ENCODE data around the gene SYTL3.
A peak's percentile ranks its signal among the peaks of the same experiment; 100 is the strongest.
"Not testable (repeated sequence)": the region's sequence is repeated elsewhere in the genome, so short reads cannot be mapped to it uniquely, and the experiment has no call there.

The SYTL3 gene

DNA sequence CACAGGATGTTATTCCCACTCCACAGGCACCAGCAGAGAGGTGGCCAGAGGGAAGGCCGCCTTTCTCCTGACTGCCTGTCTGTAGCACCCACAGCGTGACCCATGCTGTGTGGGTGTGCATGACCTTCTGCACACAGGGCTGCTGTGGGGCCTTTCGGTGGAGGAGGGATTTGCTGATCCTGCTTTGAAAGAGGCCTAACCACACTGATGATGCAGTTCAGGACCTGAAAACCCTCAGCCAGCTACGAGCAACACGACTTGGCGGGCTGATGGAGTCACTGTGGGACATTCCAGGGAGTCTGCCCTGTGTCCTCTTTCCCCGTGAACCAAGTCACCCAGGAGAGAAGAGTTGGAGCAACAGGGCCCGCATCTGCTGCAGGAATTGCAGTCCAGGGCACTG is 49.1 kb downstream of the SYTL3 start:
- no peak for DNase-seq (ENCODE audit: low spot score)

DNA sequence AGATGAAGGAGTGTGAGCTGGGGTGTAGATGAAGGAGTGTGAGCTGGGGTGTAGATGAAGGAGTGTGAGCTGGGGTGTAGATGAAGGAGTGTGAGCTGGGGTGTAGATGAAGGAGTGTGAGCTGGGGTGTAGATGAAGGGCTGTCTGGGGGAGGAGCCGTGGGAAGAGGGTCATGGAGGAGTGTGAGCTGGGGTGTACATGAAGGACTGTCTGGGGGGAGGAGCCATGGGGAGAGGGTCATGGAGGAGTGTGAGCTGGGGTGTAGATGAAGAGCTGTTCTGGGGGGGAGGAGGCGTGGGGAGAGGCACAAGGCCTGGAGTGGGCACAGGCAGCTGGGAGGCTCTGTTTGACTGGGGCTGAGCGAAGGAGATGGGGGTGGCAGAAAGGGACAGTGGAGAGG is 51.4 kb downstream of the SYTL3 start:
- DNase-seq (ENCODE audit: low spot score), result not testable (repeated sequence)

DNA sequence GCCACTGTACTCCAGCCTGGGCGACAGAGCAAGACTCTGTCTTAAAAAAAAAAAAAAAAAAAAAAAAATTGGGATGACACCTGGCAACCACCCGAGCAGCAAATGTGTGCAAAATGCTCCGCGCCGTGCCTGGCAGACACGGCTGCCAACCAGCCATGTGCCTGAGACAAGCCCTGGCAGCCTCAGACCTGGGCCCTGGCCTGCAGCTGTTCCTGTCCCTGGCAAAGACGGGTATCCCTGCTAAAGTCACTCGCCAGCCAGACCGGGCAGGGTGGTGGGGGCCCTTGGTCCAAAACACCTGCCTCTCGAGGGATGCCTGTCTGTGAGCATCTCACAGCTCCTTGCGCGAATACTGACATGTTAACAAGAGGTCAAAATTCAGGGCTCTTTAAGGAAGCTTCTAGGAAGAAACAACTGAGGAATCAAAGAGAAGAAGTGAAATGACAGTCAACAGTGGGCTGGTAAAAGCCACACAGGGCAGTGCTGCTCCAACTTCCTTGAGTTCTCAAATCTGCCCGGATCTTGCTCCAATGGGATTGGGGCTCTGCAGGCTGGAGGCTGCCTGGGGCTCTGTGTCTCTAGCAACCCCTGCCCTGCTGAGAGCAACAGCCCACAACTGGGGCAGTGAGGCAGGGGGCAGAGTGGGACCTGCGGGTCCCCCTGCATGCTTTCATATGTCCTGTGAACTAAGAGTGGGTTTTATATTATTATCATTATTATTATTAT is 53.4 kb downstream of the SYTL3 start:
- no peak for DNase-seq (ENCODE audit: low spot score)

DNA sequence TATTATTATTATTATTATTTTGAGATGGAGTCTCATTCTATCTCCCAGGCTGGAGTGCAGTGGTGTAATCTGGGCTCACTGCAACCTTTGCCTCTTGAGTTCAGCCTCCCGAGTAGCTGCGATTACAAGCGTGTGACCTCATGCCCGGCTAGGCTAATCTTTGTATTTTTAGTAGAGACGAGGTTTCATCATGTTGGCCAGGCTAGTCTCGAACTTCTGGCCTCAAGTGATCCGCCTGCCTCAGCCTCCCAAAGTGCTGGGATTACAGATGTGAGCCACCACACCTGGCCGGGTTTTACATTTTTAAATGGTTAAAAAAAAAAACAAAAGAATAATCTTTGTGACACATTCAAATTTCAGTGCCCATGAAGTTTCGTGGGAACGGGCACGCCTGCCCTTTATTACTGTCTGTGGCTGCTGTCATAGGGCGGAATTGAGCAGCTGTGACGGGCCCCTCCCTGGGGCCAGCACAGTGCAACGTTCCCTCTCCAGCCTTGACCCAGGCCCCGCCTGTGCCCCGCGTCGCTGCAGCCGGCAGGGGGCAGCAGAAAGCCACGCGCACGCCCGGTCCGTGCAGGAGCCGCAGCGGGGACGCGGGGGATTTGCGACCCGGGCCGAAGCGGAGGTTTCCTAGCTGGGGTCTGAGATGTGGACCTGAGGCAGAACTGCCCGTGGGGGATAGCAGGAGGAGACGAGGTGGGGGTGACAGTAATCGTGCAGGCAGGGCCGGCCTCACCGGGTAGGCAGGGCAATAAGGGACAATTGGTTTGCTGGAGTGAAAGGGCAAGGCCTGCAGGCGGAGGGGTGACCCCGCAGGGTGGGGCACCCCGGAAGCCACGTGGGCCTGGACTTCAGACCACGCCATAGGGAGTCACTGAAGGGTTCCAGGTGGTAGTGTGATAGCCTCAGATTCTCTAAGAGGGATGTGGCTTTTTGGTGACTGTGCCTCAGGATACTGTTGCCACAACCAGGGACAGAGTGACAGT is 54.3 kb downstream of the SYTL3 start:
- DNase-seq (ENCODE audit: low spot score), result peak; percentile 95

DNA sequence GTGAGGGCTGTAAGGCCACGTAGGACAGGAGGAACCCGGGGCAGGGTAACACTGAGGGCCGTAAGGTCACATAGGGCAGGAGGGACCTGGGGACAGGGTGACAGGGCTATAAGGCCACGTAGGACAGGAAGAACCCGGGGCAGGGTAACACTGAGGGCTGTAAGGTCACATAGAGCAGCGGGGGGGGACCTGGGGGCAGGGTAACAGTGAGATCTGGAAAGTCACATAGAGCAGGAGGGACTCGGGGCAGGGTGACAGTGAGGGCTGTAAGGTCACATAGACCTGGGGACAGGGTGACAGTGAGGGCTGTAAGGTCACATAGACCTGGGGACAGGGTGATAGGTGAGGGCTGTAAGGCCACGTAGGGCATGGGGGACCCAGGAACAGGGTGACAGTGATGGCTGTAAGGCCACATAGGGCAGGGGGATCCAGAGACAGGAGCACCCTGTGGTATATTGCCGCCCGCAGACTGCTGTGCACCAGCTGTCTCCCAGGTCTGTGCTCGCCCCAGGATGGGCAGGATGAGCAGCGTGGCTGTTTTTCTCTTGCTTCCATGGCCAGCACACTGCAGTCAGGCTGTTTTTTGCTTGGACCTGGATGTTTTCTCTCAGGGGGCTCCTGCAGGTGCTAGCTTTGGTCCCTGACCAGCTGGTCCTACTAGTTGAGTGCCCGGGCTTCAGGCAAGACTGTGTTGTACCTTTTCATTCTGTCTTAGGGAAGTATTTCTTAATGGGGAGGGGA is 55.7 kb downstream of the SYTL3 start:
- no peak for DNase-seq (ENCODE audit: low spot score)

DNA sequence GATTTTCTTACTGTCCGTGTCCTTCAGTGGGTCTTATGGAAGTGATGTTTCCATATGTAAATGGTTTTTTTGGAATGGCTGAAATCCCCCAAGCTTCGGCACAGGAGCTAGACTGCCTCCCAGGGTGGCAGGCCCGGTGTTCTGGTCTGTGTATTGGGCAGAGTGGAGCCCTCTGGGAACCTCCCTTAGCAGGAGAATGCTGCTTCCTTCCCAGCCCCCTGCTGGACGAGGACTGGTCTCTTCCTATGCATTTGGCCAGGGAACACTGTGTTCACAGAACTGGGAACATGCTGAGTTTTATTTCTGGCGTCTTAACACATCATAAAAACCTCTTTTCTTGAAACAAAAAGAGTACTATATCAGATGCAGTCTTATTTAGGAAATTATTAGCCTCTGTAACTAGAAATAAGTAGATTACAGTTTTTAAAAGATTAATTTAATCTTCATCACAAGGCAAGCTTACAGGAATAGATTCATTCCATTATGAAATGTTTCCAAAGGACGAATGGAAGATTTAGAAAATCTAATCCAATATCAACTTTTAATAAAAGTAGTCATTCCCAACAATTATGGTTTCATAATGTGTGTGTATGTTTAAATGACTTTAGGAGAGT is 56.6 kb downstream of the SYTL3 start:
- DNase-seq (ENCODE audit: low spot score), result peak; percentile 74

DNA sequence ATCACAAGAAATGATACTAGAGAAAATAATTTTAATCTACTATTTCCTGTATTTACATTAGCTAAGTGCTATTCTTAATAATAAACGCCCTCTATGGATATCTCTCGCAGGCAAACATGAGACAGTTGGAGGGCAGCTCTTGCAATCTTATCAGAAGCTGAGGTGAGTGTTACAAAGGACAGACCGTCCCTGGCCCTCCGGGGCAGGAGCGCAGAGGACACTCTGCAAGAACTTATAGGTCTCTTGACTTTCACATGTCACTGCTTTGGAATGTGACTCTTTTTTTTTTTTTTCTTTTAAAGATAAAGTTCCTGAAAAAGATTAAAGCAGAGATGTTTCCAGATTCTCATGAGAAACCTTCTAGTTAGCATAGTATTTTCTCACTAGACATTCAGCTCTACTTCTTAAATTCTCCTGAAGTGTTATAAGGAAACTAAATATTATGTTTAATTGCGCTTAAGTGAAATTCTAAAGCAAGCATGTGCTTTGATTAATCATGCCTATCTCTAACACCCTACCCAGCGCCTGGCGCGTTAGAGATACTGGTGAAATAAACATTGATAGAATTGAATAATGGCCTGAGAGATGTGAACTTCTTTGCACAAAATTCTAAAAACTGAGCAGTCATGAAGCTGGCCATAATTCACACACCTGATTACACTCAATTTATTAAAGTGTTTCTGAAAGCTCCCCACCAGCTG is 57.4 kb downstream of the SYTL3 start:
- DNase-seq (ENCODE audit: low spot score), result peak; percentile 63

DNA sequence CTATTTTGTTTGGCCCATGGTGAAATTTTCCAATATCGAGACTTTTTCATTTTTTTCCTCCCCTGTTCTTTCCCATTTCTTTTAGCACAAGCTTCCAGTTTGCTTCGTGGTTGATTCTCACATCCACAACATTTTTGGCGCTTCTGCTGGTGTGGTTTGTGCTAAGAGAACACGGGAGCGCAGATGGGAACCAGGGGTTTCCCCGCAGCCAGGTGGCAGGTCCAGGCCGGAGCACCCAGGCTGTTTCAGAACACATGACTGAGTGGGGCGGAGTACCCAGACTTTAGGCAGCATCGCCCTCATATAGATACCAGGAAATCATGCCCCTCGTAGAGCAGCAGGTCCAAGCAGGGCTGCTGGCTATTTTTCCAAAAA is 58.0 kb downstream of the SYTL3 start:
- DNase-seq (ENCODE audit: low spot score), result no peak

DNA sequence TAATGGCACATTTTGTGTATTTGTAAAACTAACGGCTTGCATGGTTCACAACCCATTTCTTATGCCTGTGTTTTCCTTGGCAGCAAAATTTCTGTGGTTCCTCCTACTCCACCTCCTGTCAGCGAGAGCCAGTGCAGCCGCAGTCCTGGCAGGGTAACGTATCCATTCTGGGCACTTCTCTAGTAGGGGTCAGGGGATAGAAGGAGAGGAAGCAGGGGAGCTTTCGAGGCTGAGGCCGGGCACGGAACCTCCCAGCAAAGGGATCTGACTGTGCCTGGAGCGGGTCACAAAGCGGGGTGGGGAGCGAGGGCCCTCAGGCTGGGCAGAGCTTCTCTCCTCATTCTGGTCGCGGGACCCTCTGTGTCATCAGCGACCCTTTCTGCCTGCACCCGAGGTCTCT is 58.4 kb downstream of the SYTL3 start:
- DNase-seq (ENCODE audit: low spot score), result no peak

DNA sequence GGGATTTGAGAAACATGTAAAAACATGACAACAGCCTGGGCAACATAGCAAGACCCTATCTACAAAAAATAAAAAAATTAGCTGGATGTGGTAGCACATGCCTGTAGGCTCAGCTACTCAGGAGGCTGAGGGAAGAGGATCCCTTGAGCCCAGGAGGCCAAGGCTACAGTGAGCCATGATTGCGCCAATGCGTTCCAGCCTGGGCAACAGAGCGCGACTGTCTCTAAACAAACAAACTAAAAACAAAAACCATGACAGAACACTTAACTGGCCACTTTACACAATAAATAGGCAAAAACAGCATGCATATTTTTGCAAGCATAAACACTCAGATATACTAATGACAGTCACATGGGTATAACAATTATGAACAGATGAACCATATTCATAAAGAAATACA is 60.0 kb downstream of the SYTL3 start:
- DNase-seq (ENCODE audit: low spot score), result no peak

DNA sequence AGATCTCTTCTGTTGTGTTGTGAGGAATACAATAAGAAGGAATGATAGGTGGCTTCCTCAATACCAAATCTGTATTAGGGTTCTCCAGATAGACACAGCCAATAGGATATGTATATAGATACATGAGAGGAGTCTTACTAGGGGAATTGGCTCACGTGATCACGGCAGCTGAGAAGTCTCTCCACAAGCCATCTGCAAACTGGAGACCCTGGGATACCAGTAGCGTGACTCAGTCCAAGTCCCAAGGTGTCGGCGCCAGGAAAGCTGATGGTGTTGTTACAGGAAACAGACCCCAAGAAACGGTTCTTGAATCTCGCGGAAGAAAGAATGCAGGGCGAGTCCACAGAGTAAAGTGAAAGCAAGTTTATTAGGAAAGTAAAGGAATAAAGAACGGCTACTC is 61.4 kb downstream of the SYTL3 start:
- no peak for DNase-seq (ENCODE audit: low spot score)

DNA sequence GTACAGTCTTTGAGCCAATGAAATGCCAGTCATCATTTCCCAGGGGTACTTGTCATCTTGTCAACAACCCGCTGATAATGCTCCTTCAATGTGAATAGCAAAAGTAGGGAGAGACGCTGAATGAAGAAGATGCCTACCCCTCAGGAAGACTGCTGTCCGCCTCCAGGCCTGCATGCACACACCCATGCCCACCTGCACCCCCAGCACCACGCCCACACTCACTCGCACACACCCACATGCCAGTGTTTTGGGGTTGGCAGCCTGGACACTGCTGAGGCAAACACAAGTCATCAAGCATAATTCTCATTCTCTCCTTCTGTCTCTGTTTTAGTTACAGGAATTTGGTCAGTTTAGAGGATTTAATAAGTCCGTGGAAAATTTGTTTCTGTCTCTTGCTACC is 63.6 kb downstream of the SYTL3 start:
- DNase-seq (ENCODE audit: low spot score), result no peak

DNA sequence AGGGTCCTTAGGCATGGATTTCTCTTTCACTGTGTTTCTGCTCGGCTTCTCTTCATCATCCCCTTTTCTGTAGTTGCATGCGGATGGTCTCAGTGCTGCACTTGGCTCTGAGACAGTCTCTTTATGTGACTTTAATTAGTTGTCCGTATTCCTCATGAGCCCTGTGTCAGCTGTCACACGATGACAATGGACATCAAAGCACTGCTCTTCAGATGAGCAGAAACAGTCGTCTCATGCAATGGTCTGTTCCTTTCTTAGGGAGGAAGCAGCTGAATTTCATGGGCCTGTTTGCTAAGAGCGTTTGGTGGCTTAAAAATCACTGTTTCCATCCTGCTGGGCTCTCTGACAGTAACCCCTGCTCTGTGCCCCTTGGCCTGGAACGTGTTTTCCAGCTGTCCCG is 64.9 kb downstream of the SYTL3 start:
- no peak for DNase-seq (ENCODE audit: low spot score)

DNA sequence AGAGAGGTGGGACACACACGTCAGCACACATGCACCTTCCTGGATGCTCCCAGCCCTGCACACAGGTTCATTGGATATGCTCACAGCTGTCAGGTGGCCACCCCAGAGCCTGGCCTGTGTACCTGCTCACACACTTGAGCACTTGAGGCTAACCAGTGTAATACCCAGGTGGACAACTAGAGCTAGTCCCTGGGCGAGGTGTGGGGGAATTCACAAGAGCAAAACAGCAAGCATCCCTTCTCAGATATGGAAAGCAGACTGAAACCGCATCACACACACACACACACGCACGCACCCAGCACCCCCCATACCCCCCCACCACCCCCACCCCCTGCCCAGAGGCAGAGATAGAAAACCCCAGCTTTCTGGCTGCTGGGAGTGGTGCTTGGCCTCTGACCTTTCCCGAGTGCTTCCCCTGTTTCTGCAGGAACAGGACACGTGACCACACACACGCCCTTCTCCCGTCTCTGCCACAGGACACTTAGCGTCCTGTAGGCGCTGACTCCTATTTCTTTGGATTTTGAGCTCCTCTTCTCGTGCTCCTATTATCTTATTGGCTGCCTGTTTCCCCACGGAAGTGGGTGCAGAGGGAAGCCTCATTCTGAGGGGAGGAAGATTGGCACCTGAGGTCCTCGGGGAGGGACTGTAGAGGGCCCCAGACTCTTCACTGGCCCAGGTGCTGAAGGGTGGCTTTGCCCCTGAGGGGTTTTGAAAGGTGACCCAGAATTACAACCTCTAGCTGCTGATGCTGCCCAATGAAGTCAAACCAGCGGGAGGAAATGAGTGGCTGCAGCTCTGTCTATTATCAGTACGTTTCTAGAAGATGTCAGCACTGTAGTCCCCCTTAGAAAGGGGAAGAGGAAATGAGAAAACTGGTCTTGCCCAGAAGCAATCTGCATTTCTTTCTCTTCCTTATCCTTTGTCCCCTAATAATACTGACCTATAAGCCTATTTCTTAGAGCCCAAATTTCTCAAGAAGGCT is 65.8 kb downstream of the SYTL3 start:
- no peak for DNase-seq (ENCODE audit: low spot score)

DNA sequence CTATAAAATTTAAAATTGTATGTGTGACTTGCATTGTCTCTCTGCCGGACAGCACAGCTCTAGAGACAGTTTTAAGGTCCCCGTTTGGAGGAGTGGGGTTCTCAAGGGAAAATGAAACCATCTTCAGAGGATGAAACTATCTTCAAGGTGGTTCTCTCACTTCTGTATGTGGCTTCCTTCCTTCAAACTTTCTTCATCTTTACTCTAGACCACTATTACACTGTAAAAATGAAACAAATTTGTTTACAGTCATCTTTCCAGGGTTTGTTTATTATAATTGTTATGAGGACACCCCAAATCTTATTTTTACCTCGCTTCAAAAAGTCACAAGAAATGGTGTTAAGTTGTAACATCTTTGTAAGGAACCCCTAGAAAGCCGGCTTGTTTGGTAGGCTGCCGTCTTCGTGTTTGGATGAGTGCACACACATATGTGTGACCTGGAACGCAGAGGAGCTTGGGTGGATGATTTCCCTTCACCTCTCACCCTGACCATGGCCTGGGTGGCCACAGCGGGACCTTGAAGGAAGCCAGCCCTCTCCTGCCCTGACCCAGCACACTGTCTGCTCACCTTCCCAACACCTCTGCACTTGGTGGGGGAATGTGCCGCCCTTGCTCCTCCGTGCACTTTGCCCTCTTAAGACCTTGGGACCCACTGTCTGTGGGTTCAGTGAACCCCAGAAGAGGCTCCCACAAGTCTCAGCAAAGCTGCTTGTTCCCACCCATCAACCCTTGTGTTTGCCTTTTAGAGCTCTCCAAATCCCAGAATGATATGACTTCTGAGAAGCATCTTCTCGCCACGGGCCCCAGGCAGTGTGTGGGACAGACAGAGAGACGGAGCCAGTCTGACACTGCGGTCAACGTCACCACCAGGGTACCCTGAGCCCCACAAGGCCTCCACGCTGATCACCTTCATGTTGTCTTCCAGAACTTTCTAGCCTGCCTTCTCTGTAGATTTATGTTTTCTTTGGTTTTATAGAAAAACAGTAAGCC is 67.8 kb downstream of the SYTL3 start:
- no peak for DNase-seq (ENCODE audit: low spot score)

DNA sequence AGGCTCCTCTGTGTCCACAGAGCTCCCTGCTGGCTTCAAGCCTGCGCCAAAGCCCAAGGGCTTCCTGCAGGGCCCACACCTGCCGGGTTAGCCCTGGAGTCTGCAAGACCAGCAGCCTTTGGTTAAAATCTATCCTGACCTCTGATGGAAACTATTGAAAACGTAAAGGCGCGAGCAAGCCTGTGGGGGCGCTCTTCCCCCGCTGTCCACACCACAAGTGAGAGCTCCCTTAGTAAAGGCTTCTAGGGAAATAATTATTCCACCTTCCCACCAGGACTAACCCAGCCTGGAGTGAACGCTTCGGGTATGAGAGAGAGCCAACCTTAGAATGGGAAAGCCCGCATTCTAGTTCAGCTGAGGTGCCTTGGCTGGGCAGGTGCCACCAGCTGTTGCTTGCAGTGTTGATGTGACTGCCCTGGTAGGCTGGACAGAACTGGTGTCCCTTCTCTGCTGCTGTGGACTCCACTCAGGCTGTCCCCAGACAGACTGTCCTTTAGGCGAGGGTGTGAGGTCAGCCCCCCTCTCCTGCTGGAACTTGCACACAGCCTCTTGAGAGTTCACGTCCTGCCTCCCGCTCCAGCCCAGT is 68.7 kb downstream of the SYTL3 start:
- peak; percentile 52 for DNase-seq (ENCODE audit: low spot score)

DNA sequence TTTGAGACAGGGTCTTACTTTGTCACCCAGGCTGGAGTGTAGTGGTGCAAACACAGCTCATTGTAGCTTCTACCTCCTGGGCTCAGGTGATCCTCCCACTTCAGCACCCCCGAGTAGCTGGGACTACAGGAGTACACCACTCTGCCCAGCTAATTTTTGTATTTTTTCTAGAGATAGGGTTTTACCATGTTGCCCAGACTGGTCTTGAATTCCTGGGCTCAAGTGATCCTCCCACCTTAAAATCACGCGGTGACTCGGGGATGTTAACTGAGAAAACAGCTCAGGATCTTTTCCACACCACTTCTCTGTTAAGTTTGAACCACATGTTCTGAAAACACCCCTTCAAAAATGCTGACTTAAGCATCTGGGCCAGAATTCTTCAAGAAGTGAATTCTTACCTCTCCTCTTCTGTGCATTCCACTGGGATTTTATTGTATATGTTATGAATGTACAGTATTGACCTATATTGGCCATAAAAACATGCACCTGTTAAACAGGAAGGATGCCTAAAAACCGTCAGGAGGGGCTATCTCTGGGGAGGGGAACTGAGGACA is 72.4 kb downstream of the SYTL3 start:
- DNase-seq (ENCODE audit: low spot score), result no peak

DNA sequence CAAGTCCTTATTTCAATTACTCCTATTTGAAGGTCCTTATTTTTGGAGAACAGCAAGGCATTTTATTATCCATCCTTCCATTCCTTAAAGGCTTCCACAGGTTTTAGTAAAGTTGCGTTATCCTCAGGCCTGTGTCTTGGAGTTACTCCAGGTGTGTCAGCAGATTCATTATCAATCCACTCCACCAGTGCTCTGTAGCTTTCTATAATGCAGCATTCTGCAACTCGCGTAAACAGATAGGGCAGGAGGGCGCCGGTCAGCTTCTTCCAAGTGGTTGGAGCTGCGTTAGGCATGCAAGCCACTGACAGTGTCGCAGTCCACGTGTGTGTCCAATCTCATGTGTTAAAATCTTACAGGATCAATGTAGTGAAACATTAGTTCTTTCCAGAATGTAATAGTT is 75.8 kb downstream of the SYTL3 start:
- no peak for DNase-seq (ENCODE audit: low spot score)
